ENCODE measurements around the gene PDGFB.

PDGFB gene

DNA sequence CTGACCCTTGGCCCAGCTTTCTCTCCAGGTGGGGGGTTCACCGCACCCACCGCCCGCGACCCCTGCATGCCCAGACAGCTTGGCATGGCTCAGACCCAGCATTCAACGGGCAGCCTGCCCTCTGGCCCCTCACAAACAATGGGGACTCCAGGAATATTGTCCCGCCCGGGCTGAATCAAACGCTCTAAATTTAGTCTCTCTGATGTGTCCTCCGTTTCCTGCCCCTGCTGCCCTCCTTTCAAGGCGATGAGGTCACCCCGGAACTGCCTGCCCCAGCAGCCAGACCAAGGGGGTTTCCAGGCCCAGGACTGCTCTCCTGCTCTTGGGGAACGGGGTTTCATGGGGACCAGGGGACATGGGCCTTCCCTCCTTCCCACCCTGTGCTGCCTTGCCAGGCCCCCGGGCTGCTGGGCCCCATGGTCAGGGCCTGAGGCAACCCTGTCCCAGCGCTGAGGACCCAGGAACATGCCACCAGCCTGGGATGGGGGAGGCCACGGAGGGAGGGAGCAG is 10.1 kb upstream of the PDGFB start:
- no peak overlapping the region for H3K4me3 ChIP-seq (ENCODE audit: insufficient read depth, low read depth, low read length)
- no peaks in the 10 kb centered on the region for H3K9me3 ChIP-seq (ENCODE audit: control insufficient read depth, low read length)
- H3K4me1 ChIP-seq (ENCODE audit: control insufficient read depth, insufficient read depth, low read length): peaks cover 22% of the 10 kb centered on the region
- no peaks in the 10 kb centered on the region for H3K36me3 ChIP-seq (ENCODE audit: control insufficient read depth, insufficient read depth, low read length)
- H3K27ac ChIP-seq (ENCODE audit: insufficient read depth, low read depth, low read length, poor library complexity, severe bottlenecking): no peak overlapping the region
- H3K27me3 ChIP-seq (ENCODE audit: control insufficient read depth, insufficient read depth, low read length, poor library complexity, severe bottlenecking): peaks cover 4% of the 10 kb centered on the region
- WGBS, 2 experiments: 65 to 66% methylated on average over 15 of the region's 15 CpGs

GRCh38 chr22:39254122-39254521 is 9.3 kb upstream of the PDGFB start:
- H3K4me1 ChIP-seq (ENCODE audit: control insufficient read depth, insufficient read depth, low read length): peaks cover 22% of the 10 kb centered on the region
- H3K27ac ChIP-seq (ENCODE audit: insufficient read depth, low read depth, low read length, poor library complexity, severe bottlenecking): no peak overlapping the region
- WGBS, 2 experiments: 78 to 82% methylated on average over 14 of the region's 14 CpGs
- H3K4me3 ChIP-seq (ENCODE audit: insufficient read depth, low read depth, low read length): no peak overlapping the region
- H3K9me3 ChIP-seq (ENCODE audit: control insufficient read depth, low read length): no peaks in the 10 kb centered on the region
- peaks cover 7% of the 10 kb centered on the region for H3K27me3 ChIP-seq (ENCODE audit: control insufficient read depth, insufficient read depth, low read length, poor library complexity, severe bottlenecking)
- H3K36me3 ChIP-seq (ENCODE audit: control insufficient read depth, insufficient read depth, low read length): no peaks in the 10 kb centered on the region

- Histone ChIP-seq H3K27ac (ENCODE audit: insufficient read depth, low read depth, low read length, poor library complexity, severe bottlenecking) (no peak overlapping the region), H3K4me3 (ENCODE audit: insufficient read depth, low read depth, low read length) (no peak overlapping the region), H3K9me3 (ENCODE audit: control insufficient read depth, low read length) (no peaks in the 10 kb centered on the region), H3K27me3 (ENCODE audit: control insufficient read depth, insufficient read depth, low read length, poor library complexity, severe bottlenecking) (peaks cover 7% of the 10 kb centered on the region), H3K4me1 (ENCODE audit: control insufficient read depth, insufficient read depth, low read length) (peaks cover 22% of the 10 kb centered on the region), H3K36me3 (ENCODE audit: control insufficient read depth, insufficient read depth, low read length) (no peaks in the 10 kb centered on the region)
- WGBS, 2 experiments: 43 to 44% methylated on average over 18 to 19 of the region's 19 CpGs
Measured at GRCh38 chr22:39253435-39254070, 8.8 kb upstream of the PDGFB start.

DNA sequence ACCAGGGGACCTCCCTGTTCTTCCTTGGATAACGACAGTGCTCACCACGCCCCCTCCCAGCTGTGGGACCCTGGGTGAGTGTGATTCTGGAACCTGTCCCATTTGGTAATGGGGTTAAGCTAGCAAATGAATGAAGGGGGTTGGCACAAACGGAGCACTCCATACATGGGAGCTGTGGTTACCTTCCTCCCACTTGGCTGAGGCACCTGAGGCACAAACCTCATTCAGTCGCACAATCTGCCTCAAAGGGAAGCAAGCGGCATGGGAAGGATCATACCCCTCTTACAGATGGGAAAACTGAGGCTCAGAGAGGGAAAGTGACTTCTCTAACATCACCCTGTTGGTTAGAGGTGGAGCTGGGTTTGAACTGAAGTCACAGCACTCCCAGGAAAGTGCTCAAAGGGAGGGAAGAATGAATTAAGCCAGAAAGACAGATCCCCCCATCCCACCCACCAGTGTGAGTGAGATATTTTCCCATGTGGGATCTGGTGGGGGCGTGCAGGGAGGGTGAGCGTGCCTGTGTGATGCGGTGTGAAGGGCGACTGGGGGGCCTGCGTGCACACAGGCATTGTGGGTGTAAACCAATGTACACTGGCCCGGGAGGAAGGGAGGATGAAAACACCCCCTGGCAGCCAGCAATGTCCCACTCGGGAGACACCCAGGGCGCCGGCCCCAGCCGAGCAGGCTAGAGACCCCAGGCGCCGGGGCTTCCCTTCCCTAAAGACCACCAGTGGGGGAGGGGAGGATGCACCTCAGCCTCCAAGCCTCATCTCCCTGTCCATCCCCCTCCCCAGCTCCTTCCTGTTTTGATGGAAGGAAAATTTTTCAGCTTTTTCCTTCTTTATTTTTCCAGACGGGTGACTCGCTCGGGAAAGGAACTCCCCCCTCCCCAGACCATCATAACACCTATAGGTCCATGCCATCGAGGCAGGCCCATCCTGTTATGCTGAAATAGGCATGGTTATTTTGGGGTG is 8.0 kb upstream of the PDGFB start:
- H3K27ac ChIP-seq (ENCODE audit: insufficient read depth, low read depth, low read length, poor library complexity, severe bottlenecking): no peak overlapping the region
- H3K27me3 ChIP-seq (ENCODE audit: control insufficient read depth, insufficient read depth, low read length, poor library complexity, severe bottlenecking): peaks cover 7% of the 10 kb centered on the region
- H3K36me3 ChIP-seq (ENCODE audit: control insufficient read depth, insufficient read depth, low read length): no peaks in the 10 kb centered on the region
- no peak overlapping the region for H3K4me3 ChIP-seq (ENCODE audit: insufficient read depth, low read depth, low read length)
- no peaks in the 10 kb centered on the region for H3K9me3 ChIP-seq (ENCODE audit: control insufficient read depth, low read length)
- peaks cover 22% of the 10 kb centered on the region for H3K4me1 ChIP-seq (ENCODE audit: control insufficient read depth, insufficient read depth, low read length)
- 65% methylated on average over 20 to 21 of the region's 21 CpGs for WGBS, 2 experiments

DNA sequence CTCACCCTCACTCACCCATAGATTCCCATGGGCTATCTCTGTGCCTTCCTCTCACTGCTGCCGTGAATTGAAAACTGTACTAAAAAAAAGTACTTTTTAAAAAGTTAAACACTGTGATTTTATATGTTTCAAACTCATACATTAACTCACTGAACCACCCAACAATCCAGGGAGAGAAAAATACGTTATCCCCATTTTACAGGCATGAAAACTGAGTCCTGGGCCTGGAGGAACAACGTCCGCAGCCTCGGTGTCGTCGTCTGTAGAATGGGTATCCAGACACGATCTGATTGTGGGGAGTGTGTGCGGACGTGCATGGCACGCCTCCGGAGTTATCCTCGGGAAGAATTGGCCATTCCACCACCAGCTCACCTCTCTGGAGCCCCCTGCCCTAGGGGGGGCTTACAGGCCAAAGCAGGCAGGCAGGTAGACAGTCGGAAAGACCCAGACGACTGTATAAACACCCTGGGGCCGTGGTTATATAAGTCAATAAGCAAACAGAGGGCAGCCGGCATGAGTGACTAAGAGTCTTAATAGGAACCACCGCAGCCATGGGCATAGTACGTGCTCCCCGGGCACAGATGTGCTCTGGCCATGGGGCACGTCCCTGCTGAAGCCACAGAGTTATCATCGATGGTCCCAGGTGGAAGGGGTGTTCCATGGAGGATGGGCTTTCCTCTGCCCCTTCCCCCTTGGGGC is 7.1 kb upstream of the PDGFB start:
- Histone ChIP-seq H3K27me3 (ENCODE audit: control insufficient read depth, insufficient read depth, low read length, poor library complexity, severe bottlenecking) (peaks cover 14% of the 10 kb centered on the region), H3K36me3 (ENCODE audit: control insufficient read depth, insufficient read depth, low read length) (no peaks in the 10 kb centered on the region), H3K4me3 (ENCODE audit: insufficient read depth, low read depth, low read length) (no peak overlapping the region), H3K9me3 (ENCODE audit: control insufficient read depth, low read length) (no peaks in the 10 kb centered on the region), H3K27ac (ENCODE audit: insufficient read depth, low read depth, low read length, poor library complexity, severe bottlenecking) (no peak overlapping the region), H3K4me1 (ENCODE audit: control insufficient read depth, insufficient read depth, low read length) (peaks cover 22% of the 10 kb centered on the region)
- WGBS, 2 experiments: 92 to 94% methylated on average over 21 to 22 of the region's 22 CpGs

DNA sequence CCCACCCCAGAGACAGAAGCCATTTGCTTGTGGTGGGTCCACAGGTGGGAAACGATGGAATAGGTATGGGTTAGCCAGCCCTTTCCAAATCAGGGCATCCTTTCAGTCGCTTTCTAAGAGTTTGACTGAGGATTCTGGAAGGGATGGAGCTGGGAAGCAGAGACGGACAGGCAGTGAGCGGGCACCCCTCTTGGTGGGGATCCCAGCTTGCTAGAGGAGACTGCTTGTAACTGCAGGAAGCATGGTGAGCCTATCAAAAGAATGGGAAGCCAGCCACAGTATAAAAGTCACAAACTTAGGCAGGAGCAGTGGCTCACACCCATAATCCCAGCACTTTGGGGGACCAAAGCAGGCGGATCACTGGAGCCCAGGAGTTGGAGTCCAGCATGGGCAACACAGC is 6.1 kb upstream of the PDGFB start:
- peaks cover 25% of the 10 kb centered on the region for H3K27me3 ChIP-seq (ENCODE audit: control insufficient read depth, insufficient read depth, low read length, poor library complexity, severe bottlenecking)
- H3K4me1 ChIP-seq (ENCODE audit: control insufficient read depth, insufficient read depth, low read length): peaks cover 19% of the 10 kb centered on the region
- 69 to 78% methylated on average over 5 of the region's 5 CpGs for WGBS, 2 experiments

GRCh38 chr22:39250131-39250530 is 5.3 kb upstream of the PDGFB start:
- peaks cover 14% of the 10 kb centered on the region for H3K4me1 ChIP-seq (ENCODE audit: control insufficient read depth, insufficient read depth, low read length)
- 48 to 50% methylated on average over 8 of the region's 8 CpGs for WGBS, 2 experiments
- no peaks in the 10 kb centered on the region for H3K9me3 ChIP-seq (ENCODE audit: control insufficient read depth, low read length)
- H3K4me3 ChIP-seq (ENCODE audit: insufficient read depth, low read depth, low read length): no peak overlapping the region
- peaks cover 32% of the 10 kb centered on the region for H3K27me3 ChIP-seq (ENCODE audit: control insufficient read depth, insufficient read depth, low read length, poor library complexity, severe bottlenecking)
- no peaks in the 10 kb centered on the region for H3K36me3 ChIP-seq (ENCODE audit: control insufficient read depth, insufficient read depth, low read length)
- no peak overlapping the region for H3K27ac ChIP-seq (ENCODE audit: insufficient read depth, low read depth, low read length, poor library complexity, severe bottlenecking)

More for the DNA sequence above, 6.1 kb upstream of the PDGFB start:
- H3K27ac ChIP-seq (ENCODE audit: insufficient read depth, low read depth, low read length, poor library complexity, severe bottlenecking): no peak overlapping the region
- no peaks in the 10 kb centered on the region for H3K9me3 ChIP-seq (ENCODE audit: control insufficient read depth, low read length)
- no peaks in the 10 kb centered on the region for H3K36me3 ChIP-seq (ENCODE audit: control insufficient read depth, insufficient read depth, low read length)
- H3K4me3 ChIP-seq (ENCODE audit: insufficient read depth, low read depth, low read length): no peak overlapping the region

GRCh38 chr22:39249086-39249704 is 4.4 kb upstream of the PDGFB start:
- Histone ChIP-seq H3K4me3 (ENCODE audit: insufficient read depth, low read depth, low read length) (no peak overlapping the region), H3K9me3 (ENCODE audit: control insufficient read depth, low read length) (no peaks in the 10 kb centered on the region), H3K27ac (ENCODE audit: insufficient read depth, low read depth, low read length, poor library complexity, severe bottlenecking) (no peak overlapping the region), H3K36me3 (ENCODE audit: control insufficient read depth, insufficient read depth, low read length) (no peaks in the 10 kb centered on the region), H3K27me3 (ENCODE audit: control insufficient read depth, insufficient read depth, low read length, poor library complexity, severe bottlenecking) (peaks cover 41% of the 10 kb centered on the region), H3K4me1 (ENCODE audit: control insufficient read depth, insufficient read depth, low read length) (peaks cover 7% of the 10 kb centered on the region)
- 90 to 91% methylated on average over 12 of the region's 12 CpGs for WGBS, 2 experiments

GRCh38 chr22:39248254-39248653 is 3.5 kb upstream of the PDGFB start:
- H3K4me1 ChIP-seq (ENCODE audit: control insufficient read depth, insufficient read depth, low read length): peaks cover 7% of the 10 kb centered on the region
- 72 to 76% methylated on average over 5 of the region's 5 CpGs for WGBS, 2 experiments
- peaks cover 51% of the 10 kb centered on the region for H3K27me3 ChIP-seq (ENCODE audit: control insufficient read depth, insufficient read depth, low read length, poor library complexity, severe bottlenecking)
- no peak overlapping the region for H3K4me3 ChIP-seq (ENCODE audit: insufficient read depth, low read depth, low read length)
- H3K9me3 ChIP-seq (ENCODE audit: control insufficient read depth, low read length): no peaks in the 10 kb centered on the region
- H3K27ac ChIP-seq (ENCODE audit: insufficient read depth, low read depth, low read length, poor library complexity, severe bottlenecking): no peak overlapping the region
- H3K36me3 ChIP-seq (ENCODE audit: control insufficient read depth, insufficient read depth, low read length): no peaks in the 10 kb centered on the region

Data from ectodermal cell (in vitro differentiated cells).